Measurements from ENCODE around the gene CASKIN2. TPM values are rescaled to one million over a fixed set of nuclear protein-coding genes. Genes with fewer than 3 reads are reported as not detected.

CASKIN2 gene
- total RNA-seq, 6 donors from 2014 or later = 24.1 to 113 (median 48.5) TPM

- Histone ChIP-seq H3K36me3 (peaks cover 0 to 25% (median 5%) of the 10 kb centered on the region in 4 donors), H3K27ac (peak within 1 kb of the TSS; percentile 89 to 92 (median 91)), H3K4me3 (peak within 1 kb of the TSS; percentile 90 to 100 (median 92)), H3K9me3 (no peaks in the 10 kb centered on the region), H3K27me3 (peaks cover 0 to 5% (median 0%) of the 10 kb centered on the region in 4 donors), H3K4me1 (peaks cover 37 to 54% (median 44%) of the 10 kb centered on the region in 4 donors)
- TF ChIP-seq EP300 (IDR thresholded peaks at IDR 0.05) (no peak), CTCF (IDR thresholded peaks at IDR 0.05) (no peak), POLR2AphosphoS5 (IDR thresholded peaks at IDR 0.05) (peak in 1 of 2 donors; percentile 25), POLR2A (IDR thresholded peaks at IDR 0.05) (peak in 1 of 4 donors; percentile 28)
- DNase-seq (peak; percentile 94 to 100), ATAC-seq (ENCODE audit: low FRiP score in 2 of 2) (peak; percentile 94 to 96)
- 0% methylated on average over 16 of the region's 45 CpGs; no CpG with 5 or more reads in 1 of the 2 donors for WGBS, 2 donors
These were observed 900 bp upstream of the CASKIN2 start, which contains the start of gene TSEN54 for GRCh38 chr17:75516255-75516618. Gene TSEN54 (plus strand): TSS chr17:75516528. CDS start chr17:75516561, 33 bp downstream.

DNA sequence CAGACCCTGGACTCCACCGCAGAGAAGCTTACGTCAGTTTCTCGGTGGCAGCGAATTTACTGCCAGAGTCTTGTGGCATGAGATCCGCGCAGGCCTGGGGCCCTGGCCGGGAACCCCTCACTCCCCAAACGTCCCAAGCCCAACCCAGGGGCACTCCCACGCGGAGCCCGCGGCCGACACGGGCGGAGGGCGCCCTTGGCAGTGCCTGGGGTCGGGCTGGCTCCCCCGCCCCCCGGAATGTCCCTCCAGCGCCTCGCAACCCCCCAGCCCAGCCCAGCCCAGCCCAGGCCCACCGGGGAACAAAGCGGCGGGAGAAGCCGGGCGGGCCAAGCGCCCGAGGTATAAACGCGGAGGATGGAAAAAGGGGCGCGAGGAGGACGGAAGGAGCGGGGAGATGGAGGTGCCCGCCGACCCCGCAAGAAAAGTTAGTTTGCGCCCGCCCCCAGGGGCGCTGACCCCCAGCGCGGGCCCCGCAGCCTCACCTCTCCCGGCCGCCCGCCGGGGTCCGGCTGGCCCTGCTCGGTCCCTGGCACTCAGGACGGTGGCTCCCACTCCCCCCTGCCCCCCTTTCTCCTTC lies 330 bp downstream of the CASKIN2 start:
- Histone ChIP-seq H3K36me3 (peaks cover 0 to 21% (median 5%) of the 10 kb centered on the region in 4 donors), H3K27me3 (peaks cover 0 to 5% (median 0%) of the 10 kb centered on the region in 4 donors), H3K4me1 (peaks cover 45 to 67% (median 51%) of the 10 kb centered on the region in 4 donors), H3K9me3 (no peaks in the 10 kb centered on the region), H3K4me3 (peak overlapping the region; percentile 90 to 100 (median 92)), H3K27ac (peak overlapping the region; percentile 89 to 92 (median 91))
- ATAC-seq (ENCODE audit: low FRiP score in 2 of 2) (peak in 1 of 2 donors; percentile 0), DNase-seq (peak in 1 of 2 donors; percentile 88)
- TF ChIP-seq POLR2A (IDR thresholded peaks at IDR 0.05) = peak in 2 of 4 donors; percentile 8 to 41
- TF ChIP-seq EP300 (IDR thresholded peaks at IDR 0.05) = no peak
- WGBS, 2 donors = 0% methylated on average over 13 to 29 of the region's 50 CpGs

GRCh38 chr17:75514299-75514918 lies 928 bp downstream of the CASKIN2 start:
- ATAC-seq (ENCODE audit: low FRiP score in 2 of 2) (no peak), DNase-seq (peak in 1 of 2 donors; percentile 67)
- Histone ChIP-seq H3K36me3 (peaks cover 0 to 19% (median 5%) of the 10 kb centered on the region in 4 donors), H3K4me1 (peaks cover 49 to 73% (median 51%) of the 10 kb centered on the region in 4 donors), H3K9me3 (no peaks in the 10 kb centered on the region), H3K27ac (peak overlapping the region; percentile 89 to 92 (median 91)), H3K27me3 (peaks cover 0 to 5% (median 0%) of the 10 kb centered on the region in 4 donors), H3K4me3 (peak overlapping the region; percentile 90 to 100 (median 92))
- 29 to 31% methylated on average over 2 to 15 of the region's 15 CpGs for WGBS, 2 donors
- TF ChIP-seq POLR2A (IDR thresholded peaks at IDR 0.05) (no peak), EP300 (IDR thresholded peaks at IDR 0.05) (no peak), CTCF (IDR thresholded peaks at IDR 0.05) (no peak), POLR2AphosphoS5 (IDR thresholded peaks at IDR 0.05) (no peak)

- 52 to 78% methylated on average over 14 to 17 of the region's 17 CpGs for WGBS, 2 donors
- ATAC-seq (ENCODE audit: low FRiP score in 2 of 2) = no peak
- TF ChIP-seq POLR2A (IDR thresholded peaks at IDR 0.05) (no peak), EP300 (IDR thresholded peaks at IDR 0.05) (no peak), POLR2AphosphoS5 (IDR thresholded peaks at IDR 0.05) (no peak), CTCF (IDR thresholded peaks at IDR 0.05) (no peak)
- H3K27ac ChIP-seq = peak overlapping the region; percentile 89 to 92 (median 91)
- peaks cover 46 to 81% (median 57%) of the 10 kb centered on the region in 4 donors for H3K4me1 ChIP-seq
- H3K36me3 ChIP-seq = peaks cover 0 to 27% (median 5%) of the 10 kb centered on the region in 4 donors
- H3K4me3 ChIP-seq = peak overlapping the region; percentile 90 to 100 (median 92)
- peaks cover 0 to 5% (median 0%) of the 10 kb centered on the region in 4 donors for H3K27me3 ChIP-seq
- H3K9me3 ChIP-seq = no peaks in the 10 kb centered on the region
- no peak for DNase-seq
These were observed 1.7 kb downstream of the CASKIN2 start for GRCh38 chr17:75513641-75514000.

DNA sequence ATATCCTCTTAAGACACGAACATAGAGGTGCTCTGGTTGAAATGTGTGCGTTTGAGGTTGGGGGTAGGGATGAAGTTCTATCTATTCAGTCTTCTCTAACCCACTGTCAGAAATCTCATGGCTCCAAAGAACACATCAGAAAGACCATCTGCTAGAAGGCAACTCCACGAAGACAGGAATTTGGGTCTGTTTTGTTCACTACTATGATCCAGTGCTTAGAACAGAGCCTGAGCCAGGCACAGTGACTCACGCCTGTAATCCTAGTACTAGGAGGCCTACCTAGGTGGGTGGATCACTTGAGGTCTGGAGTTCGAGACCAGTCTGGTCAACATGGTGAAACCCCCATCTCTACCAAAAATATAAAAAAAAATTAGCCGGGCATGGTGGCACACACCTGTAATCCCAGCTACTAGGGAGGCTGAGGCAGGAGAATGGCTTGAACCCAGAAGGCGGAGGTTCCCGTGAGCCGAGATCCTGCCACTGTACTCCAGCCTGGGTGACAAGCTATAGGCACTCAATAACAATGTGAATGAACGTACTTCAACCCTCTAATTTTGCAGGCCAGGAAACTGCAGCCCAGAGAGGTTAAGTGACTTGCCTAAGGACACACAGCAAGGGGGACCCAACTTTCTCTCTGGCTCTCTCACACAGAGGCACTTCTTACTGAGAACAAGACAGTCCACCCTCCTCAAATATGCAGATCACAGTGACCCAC lies 2.3 kb downstream of the CASKIN2 start:
- Histone ChIP-seq H3K4me3 (peak overlapping the region; percentile 90 to 100 (median 92)), H3K4me1 (peaks cover 42 to 86% (median 60%) of the 10 kb centered on the region in 4 donors), H3K27ac (peak overlapping the region; percentile 89 to 92 (median 91)), H3K27me3 (peaks cover 0 to 5% (median 0%) of the 10 kb centered on the region in 4 donors), H3K9me3 (no peaks in the 10 kb centered on the region), H3K36me3 (peaks cover 0 to 32% (median 5%) of the 10 kb centered on the region in 4 donors)
- no peak for ATAC-seq (ENCODE audit: low FRiP score in 2 of 2)
- DNase-seq = no peak
- TF ChIP-seq CTCF (IDR thresholded peaks at IDR 0.05) = no peak
- TF ChIP-seq POLR2AphosphoS5 (IDR thresholded peaks at IDR 0.05) = no peak
- TF ChIP-seq POLR2A (IDR thresholded peaks at IDR 0.05) = no peak
- TF ChIP-seq EP300 (IDR thresholded peaks at IDR 0.05) = no peak
- 55 to 73% methylated on average over 10 of the region's 10 CpGs for WGBS, 2 donors

Data from upper lobe of left lung (tissue), 6 donors.